Measurements from ENCODE around the gene CAST. TPM values are rescaled to one million over a fixed set of nuclear protein-coding genes. Genes with fewer than 3 reads are reported as not detected.

Gene CAST
- total and polyA plus RNA-seq, 2 donors from 2014 or later: 83.2 to 282 TPM

GRCh38 chr5:96664669-96665068 lies 2.5 kb downstream of the CAST start:
- Histone ChIP-seq H3K27me3 (ENCODE audit: control insufficient read depth, insufficient read depth, low read length) (no peaks in the 10 kb centered on the region), H3K27ac (ENCODE audit: low read depth in 2 of 2, low read length in 2 of 2) (no peak overlapping the region), H3K4me1 (ENCODE audit: control insufficient read depth in 2 of 3, insufficient read depth in 2 of 3, low read depth in 1 of 3, low read length in 3 of 3) (peaks cover 0 to 4% (median 4%) of the 10 kb centered on the region in 3 donors), H3K9ac (ENCODE audit: low read length in 3 of 3) (no peak overlapping the region), H3K9me3 (ENCODE audit: control insufficient read depth in 2 of 3, insufficient read depth in 1 of 3, low read length in 3 of 3) (no peaks in the 10 kb centered on the region), H3K36me3 (ENCODE audit: control insufficient read depth in 2 of 3, insufficient read depth in 3 of 3, low read length in 3 of 3) (no peaks in the 10 kb centered on the region), H3K4me3 (ENCODE audit: low read length in 3 of 3) (no peak overlapping the region)
- DNase-seq (no peak), FAIRE-seq (no peak)
- intact Hi-C loops (cut with DNase I): no loop called here
- TF ChIP-seq, protein P1, sequence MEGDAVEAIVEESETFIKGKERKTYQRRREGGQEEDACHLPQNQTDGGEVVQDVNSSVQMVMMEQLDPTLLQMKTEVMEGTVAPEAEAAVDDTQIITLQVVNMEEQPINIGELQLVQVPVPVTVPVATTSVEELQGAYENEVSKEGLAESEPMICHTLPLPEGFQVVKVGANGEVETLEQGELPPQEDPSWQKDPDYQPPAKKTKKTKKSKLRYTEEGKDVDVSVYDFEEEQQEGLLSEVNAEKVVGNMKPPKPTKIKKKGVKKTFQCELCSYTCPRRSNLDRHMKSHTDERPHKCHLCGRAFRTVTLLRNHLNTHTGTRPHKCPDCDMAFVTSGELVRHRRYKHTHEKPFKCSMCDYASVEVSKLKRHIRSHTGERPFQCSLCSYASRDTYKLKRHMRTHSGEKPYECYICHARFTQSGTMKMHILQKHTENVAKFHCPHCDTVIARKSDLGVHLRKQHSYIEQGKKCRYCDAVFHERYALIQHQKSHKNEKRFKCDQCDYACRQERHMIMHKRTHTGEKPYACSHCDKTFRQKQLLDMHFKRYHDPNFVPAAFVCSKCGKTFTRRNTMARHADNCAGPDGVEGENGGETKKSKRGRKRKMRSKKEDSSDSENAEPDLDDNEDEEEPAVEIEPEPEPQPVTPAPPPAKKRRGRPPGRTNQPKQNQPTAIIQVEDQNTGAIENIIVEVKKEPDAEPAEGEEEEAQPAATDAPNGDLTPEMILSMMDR (IDR thresholded peaks at IDR 0.05; ENCODE audit: borderline replicate concordance, extremely low read depth, insufficient read depth): no peak

DNA sequence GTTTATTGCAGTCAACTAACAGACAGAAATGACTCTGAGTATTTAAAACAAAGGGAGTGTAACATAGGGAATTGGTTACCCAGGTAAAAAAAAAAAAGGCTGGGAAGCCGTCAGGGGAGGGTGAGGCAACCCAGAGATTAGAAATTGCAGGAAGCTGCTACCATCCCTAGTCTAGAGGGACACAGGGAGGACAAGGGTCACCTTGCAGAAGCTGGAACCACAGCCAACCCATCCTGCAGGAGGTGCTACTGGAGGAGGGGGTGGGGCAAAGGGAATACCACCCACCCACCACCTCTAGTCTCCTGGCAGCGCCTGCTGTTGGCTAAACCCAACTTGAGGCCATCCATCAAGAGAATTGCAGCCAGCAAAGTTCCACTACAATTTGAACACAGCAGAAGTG lies 6.5 kb downstream of the CAST start:
- intact Hi-C loops (cut with DNase I): no loop called here

GRCh38 chr5:96669909-96670308 lies 7.7 kb downstream of the CAST start:
- intact Hi-C loops (cut with DNase I): no loop called here
- no peak overlapping the region for H3K9ac ChIP-seq (ENCODE audit: low read length in 3 of 3)
- no peak overlapping the region for H3K27ac ChIP-seq (ENCODE audit: low read depth in 2 of 2, low read length in 2 of 2)
- TF ChIP-seq, protein P1 (IDR thresholded peaks at IDR 0.05; ENCODE audit: borderline replicate concordance, extremely low read depth, insufficient read depth): no peak
- H3K9me3 ChIP-seq (ENCODE audit: control insufficient read depth in 2 of 3, insufficient read depth in 1 of 3, low read length in 3 of 3): no peaks in the 10 kb centered on the region
- no peak overlapping the region for H3K4me3 ChIP-seq (ENCODE audit: low read length in 3 of 3)
- no peaks in the 10 kb centered on the region for H3K27me3 ChIP-seq (ENCODE audit: control insufficient read depth, insufficient read depth, low read length)
- H3K4me1 ChIP-seq (ENCODE audit: control insufficient read depth in 2 of 3, insufficient read depth in 2 of 3, low read depth in 1 of 3, low read length in 3 of 3): peaks cover 0 to 8% (median 7%) of the 10 kb centered on the region in 3 donors
- H3K36me3 ChIP-seq (ENCODE audit: control insufficient read depth in 2 of 3, insufficient read depth in 3 of 3, low read length in 3 of 3): no peaks in the 10 kb centered on the region
- DNase-seq: no peak
- no peak for FAIRE-seq

More for the DNA sequence above, 6.5 kb downstream of the CAST start:
- DNase-seq (no peak), FAIRE-seq (no peak)
- TF ChIP-seq, protein P1 (IDR thresholded peaks at IDR 0.05; ENCODE audit: borderline replicate concordance, extremely low read depth, insufficient read depth): no peak
- no peaks in the 10 kb centered on the region for H3K27me3 ChIP-seq (ENCODE audit: control insufficient read depth, insufficient read depth, low read length)
- H3K9ac ChIP-seq (ENCODE audit: low read length in 3 of 3): no peak overlapping the region
- no peak overlapping the region for H3K27ac ChIP-seq (ENCODE audit: low read depth in 2 of 2, low read length in 2 of 2)
- H3K4me3 ChIP-seq (ENCODE audit: low read length in 3 of 3): no peak overlapping the region
- H3K4me1 ChIP-seq (ENCODE audit: control insufficient read depth in 2 of 3, insufficient read depth in 2 of 3, low read depth in 1 of 3, low read length in 3 of 3): peaks cover 0 to 8% (median 7%) of the 10 kb centered on the region in 3 donors
- H3K36me3 ChIP-seq (ENCODE audit: control insufficient read depth in 2 of 3, insufficient read depth in 3 of 3, low read length in 3 of 3): no peaks in the 10 kb centered on the region
- H3K9me3 ChIP-seq (ENCODE audit: control insufficient read depth in 2 of 3, insufficient read depth in 1 of 3, low read length in 3 of 3): no peaks in the 10 kb centered on the region

DNA sequence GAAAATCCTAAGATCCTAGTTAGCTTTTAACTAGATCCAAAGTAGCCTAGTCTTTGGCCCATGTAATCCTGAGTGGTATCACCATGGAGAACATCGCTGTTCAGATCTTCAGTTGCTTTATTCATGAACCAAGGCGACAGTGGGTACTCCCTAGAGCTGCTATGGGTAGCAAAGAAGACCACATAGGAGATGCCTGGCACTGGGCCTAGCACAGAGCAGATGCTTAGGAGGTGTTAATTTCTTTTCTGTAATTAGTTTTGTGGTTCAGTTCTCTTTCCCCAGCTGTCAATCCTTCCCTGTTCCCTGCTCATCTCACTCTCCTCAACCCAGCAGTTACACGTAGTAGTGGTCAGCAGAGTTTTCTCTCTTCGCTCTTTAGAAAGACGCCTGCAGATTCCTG lies 9.3 kb downstream of the CAST start:
- H3K4me3 ChIP-seq (ENCODE audit: low read length in 3 of 3): no peak overlapping the region
- no peak overlapping the region for H3K9ac ChIP-seq (ENCODE audit: low read length in 3 of 3)
- no peak overlapping the region for H3K27ac ChIP-seq (ENCODE audit: low read depth in 2 of 2, low read length in 2 of 2)
- no peaks in the 10 kb centered on the region for H3K9me3 ChIP-seq (ENCODE audit: control insufficient read depth in 2 of 3, insufficient read depth in 1 of 3, low read length in 3 of 3)
- TF ChIP-seq, protein P1 (IDR thresholded peaks at IDR 0.05; ENCODE audit: borderline replicate concordance, extremely low read depth, insufficient read depth): no peak
- H3K27me3 ChIP-seq (ENCODE audit: control insufficient read depth, insufficient read depth, low read length): no peaks in the 10 kb centered on the region
- peaks cover 0 to 2% (median 0%) of the 10 kb centered on the region in 3 donors for H3K36me3 ChIP-seq (ENCODE audit: control insufficient read depth in 2 of 3, insufficient read depth in 3 of 3, low read length in 3 of 3)
- peaks cover 0 to 8% (median 7%) of the 10 kb centered on the region in 3 donors for H3K4me1 ChIP-seq (ENCODE audit: control insufficient read depth in 2 of 3, insufficient read depth in 2 of 3, low read depth in 1 of 3, low read length in 3 of 3)
- no peak for DNase-seq
- intact Hi-C loops (cut with DNase I): no loop called here
- no peak for FAIRE-seq
